GM23248 (cell line): ENCODE measurements around the gene MGST3.
"Not testable (repeated sequence)": the region's sequence is repeated elsewhere in the genome, so short reads cannot be mapped to it uniquely, and the experiment has no call there.

Experiments
- EZH2 ChIP-seq: fragments of 200-600 bp; sonication (generic); IDR thresholded peaks from 2 replicates; pipeline ENCODE4 v1.6.1; 2018; ENCODE audit warnings: antibody characterized with exemption, mild to moderate bottlenecking; ENCODE audit not compliant: insufficient read depth, poor library complexity, severe bottlenecking
- EZH2phosphoT487 ChIP-seq: fragments of 200-600 bp; sonication (generic); IDR thresholded peaks from 2 replicates; pipeline ENCODE4 v1.6.1; 2018; ENCODE audit warnings: antibody characterized with exemption, moderate library complexity, mild to moderate bottlenecking, low read depth; ENCODE audit not compliant: insufficient read depth

- TF ChIP-seq EZH2phosphoT487, EZH2: not testable (repeated sequence)
Measured at GRCh38 chr1:165606676-165607075, 24.4 kb upstream of the MGST3 start.
